Ishikawa (cell line): ENCODE measurements around the gene MDN1.

Experiments used
- CEBPB ChIP-seq: IDR thresholded peaks from 2 replicates; pipeline ENCODE4 v1.6.1; 2012
- CREB1 ChIP-seq: IDR thresholded peaks from 2 replicates; pipeline ENCODE4 v1.6.1; 2012; ENCODE audit warnings: low read depth
- EP300 ChIP-seq: IDR thresholded peaks from 2 replicates; pipeline ENCODE4 v1.6.1; 2012; ENCODE audit warnings: borderline replicate concordance
- FOXM1 ChIP-seq: IDR thresholded peaks from 2 replicates; pipeline ENCODE4 v1.6.1; 2012; ENCODE audit warnings: low read depth, borderline replicate concordance
- NFIC ChIP-seq: IDR thresholded peaks from 2 replicates; pipeline ENCODE4 v1.6.1; 2012
- RAD21 ChIP-seq: IDR thresholded peaks from 2 replicates; pipeline ENCODE4 v1.6.1; 2012; ENCODE audit warnings: low read depth
- TAF1 ChIP-seq: IDR thresholded peaks from 2 replicates; pipeline ENCODE4 v1.6.1; 2012; ENCODE audit warnings: low read depth, mild to moderate bottlenecking
- TCF12 ChIP-seq: IDR thresholded peaks from 2 replicates; pipeline ENCODE4 v1.6.1; 2012; ENCODE audit warnings: low read depth
- TEAD4 ChIP-seq: IDR thresholded peaks from 2 replicates; pipeline ENCODE4 v1.6.1; 2012
- YY1 ChIP-seq: IDR thresholded peaks from 2 replicates; pipeline ENCODE4 v1.6.1; 2012; ENCODE audit warnings: low read depth
- ZBTB7A ChIP-seq: IDR thresholded peaks from 2 replicates; pipeline ENCODE4 v1.6.1; 2012; ENCODE audit warnings: low read depth
- TF ChIP-seq, protein P1 (sequence below): IDR thresholded peaks from 2 replicates; pipeline ENCODE4 v1.6.1; 2012; ENCODE audit warnings: low read depth, mild to moderate bottlenecking

DNA sequence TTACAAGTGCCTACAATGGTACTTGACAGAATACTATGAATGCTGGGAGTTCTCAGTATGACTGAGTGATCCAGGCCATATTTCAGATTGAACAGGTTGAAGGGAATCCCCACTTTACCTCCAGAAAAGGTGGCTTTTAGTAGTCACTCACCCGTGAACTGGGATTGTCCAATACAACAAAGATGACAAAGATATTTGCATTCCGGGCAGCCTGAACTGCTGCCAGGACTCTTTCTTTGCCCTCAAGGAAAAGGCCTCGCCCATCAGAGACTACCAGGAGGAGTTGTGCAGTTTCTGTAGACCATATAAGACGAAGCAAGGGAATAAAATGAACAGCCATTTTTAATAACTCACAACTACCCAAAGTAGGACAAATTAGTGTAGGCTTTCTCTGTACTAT is 174.7 kb downstream of the MDN1 start:
- TF ChIP-seq FOXM1 = no peak
- TF ChIP-seq RAD21 = no peak
- no peak for TF ChIP-seq TCF12
- TF ChIP-seq EP300 = no peak
- TF ChIP-seq CREB1 = no peak
- peak; percentile 24; the same call in 1 of the 2 replicates for TF ChIP-seq TEAD4
- no peak for TF ChIP-seq TAF1
- no peak for TF ChIP-seq YY1
- TF ChIP-seq NFIC = no peak
- TF ChIP-seq, protein P1, sequence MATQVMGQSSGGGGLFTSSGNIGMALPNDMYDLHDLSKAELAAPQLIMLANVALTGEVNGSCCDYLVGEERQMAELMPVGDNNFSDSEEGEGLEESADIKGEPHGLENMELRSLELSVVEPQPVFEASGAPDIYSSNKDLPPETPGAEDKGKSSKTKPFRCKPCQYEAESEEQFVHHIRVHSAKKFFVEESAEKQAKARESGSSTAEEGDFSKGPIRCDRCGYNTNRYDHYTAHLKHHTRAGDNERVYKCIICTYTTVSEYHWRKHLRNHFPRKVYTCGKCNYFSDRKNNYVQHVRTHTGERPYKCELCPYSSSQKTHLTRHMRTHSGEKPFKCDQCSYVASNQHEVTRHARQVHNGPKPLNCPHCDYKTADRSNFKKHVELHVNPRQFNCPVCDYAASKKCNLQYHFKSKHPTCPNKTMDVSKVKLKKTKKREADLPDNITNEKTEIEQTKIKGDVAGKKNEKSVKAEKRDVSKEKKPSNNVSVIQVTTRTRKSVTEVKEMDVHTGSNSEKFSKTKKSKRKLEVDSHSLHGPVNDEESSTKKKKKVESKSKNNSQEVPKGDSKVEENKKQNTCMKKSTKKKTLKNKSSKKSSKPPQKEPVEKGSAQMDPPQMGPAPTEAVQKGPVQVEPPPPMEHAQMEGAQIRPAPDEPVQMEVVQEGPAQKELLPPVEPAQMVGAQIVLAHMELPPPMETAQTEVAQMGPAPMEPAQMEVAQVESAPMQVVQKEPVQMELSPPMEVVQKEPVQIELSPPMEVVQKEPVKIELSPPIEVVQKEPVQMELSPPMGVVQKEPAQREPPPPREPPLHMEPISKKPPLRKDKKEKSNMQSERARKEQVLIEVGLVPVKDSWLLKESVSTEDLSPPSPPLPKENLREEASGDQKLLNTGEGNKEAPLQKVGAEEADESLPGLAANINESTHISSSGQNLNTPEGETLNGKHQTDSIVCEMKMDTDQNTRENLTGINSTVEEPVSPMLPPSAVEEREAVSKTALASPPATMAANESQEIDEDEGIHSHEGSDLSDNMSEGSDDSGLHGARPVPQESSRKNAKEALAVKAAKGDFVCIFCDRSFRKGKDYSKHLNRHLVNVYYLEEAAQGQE = no peak
- no peak for TF ChIP-seq ZBTB7A
- TF ChIP-seq CEBPB = no peak
